Measurements from ENCODE around the gene DNAI2. TPM values are rescaled to one million over a fixed set of nuclear protein-coding genes. Genes with fewer than 3 reads are reported as not detected.

The DNAI2 gene
- total RNA-seq, 1 donor from 2014 or later: not detected

DNA sequence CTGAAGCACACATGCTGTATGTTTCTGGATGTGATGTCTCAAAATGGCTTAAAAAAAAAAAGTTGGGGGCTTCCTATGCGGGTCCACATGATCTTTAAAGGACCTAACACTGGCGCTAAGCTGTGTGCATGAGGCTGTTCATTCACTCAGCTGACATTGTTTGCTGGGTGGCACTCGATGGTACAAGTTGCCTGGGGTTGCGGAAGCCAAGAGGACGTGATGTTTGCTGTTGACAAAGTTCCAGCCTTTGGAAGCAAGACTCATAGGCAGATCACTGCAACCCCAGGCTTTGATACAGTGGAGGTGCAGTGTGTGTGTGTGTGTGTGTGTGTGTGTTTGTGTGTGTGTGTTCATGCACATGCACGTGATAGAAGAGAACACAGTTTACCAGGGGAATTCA is 29.5 kb upstream of the DNAI2 start:
- DNase-seq (ENCODE audit: low read depth): no peak
- no peak overlapping the region for H3K4me3 ChIP-seq (ENCODE audit: low read depth, low read length)
- TF ChIP-seq, protein P1, sequence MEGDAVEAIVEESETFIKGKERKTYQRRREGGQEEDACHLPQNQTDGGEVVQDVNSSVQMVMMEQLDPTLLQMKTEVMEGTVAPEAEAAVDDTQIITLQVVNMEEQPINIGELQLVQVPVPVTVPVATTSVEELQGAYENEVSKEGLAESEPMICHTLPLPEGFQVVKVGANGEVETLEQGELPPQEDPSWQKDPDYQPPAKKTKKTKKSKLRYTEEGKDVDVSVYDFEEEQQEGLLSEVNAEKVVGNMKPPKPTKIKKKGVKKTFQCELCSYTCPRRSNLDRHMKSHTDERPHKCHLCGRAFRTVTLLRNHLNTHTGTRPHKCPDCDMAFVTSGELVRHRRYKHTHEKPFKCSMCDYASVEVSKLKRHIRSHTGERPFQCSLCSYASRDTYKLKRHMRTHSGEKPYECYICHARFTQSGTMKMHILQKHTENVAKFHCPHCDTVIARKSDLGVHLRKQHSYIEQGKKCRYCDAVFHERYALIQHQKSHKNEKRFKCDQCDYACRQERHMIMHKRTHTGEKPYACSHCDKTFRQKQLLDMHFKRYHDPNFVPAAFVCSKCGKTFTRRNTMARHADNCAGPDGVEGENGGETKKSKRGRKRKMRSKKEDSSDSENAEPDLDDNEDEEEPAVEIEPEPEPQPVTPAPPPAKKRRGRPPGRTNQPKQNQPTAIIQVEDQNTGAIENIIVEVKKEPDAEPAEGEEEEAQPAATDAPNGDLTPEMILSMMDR (conservative IDR thresholded peaks at IDR 0.05; ENCODE audit: low read depth, low read length): no peak

DNA sequence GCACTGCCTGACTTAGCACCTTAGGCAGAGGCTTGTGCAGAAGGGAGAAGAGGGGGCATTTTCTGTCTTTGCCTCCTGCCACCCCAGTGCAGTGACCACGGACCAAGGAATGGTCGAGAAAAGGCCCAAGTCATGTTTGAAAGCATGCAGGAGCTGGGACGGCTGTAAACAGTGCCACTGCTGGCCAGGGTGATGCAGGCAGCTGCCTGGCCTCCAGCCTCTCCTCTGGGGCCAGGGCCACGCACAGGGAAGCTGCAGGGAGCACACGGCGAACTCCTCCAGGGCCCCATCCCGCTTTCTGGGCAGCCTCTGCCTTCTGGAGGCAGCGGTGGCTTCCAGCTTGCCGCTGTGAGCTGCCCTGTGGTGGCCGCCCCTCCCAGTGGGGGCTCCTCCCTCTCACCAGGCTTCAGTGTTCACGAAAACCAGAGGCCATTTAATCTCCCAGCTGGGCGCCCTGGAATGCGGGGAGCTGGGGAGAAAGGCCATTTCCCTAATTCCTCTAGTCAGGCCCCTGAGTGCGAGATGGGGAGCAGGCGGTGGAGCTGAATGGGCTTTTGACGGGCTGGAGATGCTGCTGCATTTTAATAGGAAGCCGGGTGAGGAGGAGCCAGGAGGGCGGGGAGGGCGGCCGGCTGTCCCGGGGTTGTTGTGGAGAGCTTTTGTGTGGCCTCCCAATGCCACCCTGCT is 28.7 kb upstream of the DNAI2 start:
- TF ChIP-seq, protein P1 (conservative IDR thresholded peaks at IDR 0.05; ENCODE audit: low read depth, low read length): no peak
- no peak for DNase-seq (ENCODE audit: low read depth)
- H3K4me3 ChIP-seq (ENCODE audit: low read depth, low read length): no peak overlapping the region

DNA sequence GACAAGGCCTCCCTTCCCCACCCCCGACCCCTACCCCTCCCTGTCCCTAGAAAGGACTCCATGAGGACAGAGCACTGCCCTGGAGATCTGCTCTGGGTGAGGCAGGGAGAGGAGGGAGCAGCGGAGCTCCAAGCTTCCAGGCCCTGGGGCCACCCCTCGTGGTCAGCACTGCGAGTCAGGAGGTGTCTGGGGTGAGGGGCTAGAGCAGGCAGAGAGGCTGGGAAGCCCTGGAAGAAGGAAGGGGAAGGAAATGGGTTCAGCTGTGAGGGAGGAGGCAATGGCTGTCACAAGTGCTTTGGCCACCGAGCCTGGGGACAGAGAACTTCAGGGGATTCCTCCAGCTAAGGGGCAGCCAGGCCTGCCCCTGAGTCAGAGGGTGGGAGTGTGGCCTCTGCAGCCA is 28.2 kb upstream of the DNAI2 start:
- TF ChIP-seq, protein P1 (conservative IDR thresholded peaks at IDR 0.05; ENCODE audit: low read depth, low read length): no peak
- H3K4me3 ChIP-seq (ENCODE audit: low read depth, low read length): no peak overlapping the region
- DNase-seq (ENCODE audit: low read depth): no peak

DNA sequence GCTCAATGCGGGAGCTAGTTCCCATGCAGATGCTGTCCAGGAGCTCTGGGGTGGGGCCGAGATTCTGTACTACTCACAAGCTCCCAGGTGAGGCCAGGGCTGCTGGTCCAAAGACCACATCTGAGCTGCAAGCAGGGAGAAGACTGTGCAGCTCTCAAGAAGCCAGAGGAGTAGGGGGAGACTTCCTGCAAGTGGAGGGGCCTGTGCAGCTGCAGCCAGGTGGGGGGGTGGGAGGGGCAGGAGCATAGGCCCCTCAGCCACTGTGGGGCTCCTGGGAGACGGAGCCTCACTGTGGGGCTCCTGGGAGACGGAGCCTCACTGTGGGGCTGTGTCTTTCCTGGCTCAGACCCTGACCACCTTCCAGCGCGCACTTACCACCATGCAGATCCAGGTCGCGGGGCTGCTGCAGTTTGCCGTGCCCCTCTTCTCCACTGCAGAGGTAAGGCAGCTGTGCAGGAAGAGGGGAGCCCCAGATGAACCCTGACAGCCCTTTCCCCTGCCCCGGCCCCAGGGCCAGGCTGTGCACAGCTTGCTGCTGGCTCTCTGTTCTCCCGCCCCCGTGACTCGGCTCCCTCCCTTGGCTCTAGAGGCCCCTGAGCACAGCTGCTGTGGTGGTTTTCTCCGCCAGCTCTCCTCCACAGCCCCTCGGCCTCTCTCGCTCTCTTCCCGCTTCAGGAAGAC is 24.3 kb upstream of the DNAI2 start:
- no peak overlapping the region for H3K4me3 ChIP-seq (ENCODE audit: low read depth, low read length)
- TF ChIP-seq, protein P1 (conservative IDR thresholded peaks at IDR 0.05; ENCODE audit: low read depth, low read length): no peak
- no peak for DNase-seq (ENCODE audit: low read depth)

DNA sequence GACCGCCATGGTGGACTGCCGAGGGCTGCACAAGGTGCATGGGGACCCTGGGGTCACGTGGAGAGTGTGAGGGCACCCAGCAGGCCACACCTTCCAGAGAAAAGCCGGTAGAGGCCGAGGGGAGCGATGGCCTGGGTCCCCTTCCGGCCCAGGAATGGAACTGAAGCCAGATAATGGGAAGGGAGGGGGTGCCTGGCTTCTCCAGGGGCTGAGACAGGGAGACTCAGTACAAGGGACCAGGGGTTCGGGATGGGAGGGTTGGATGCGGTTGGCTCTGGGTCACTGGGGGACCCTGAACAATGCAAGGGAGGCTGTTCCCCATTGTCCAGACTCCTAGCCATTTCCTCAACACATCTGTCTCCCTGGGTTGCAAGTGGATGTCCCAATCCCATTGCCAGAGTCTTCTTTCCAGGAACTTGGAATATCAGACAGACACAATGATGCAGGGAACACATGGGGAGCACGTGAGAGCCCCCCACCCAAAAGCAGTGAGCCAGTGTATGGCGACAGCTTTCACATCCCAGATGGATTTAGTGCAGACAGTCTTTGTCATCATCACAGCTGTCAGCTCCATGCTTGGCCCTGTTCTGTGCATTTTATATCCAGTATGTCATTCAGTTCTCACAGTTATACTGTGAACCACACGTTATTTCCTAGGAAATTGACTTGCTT is 23.6 kb upstream of the DNAI2 start:
- TF ChIP-seq, protein P1 (conservative IDR thresholded peaks at IDR 0.05; ENCODE audit: low read depth, low read length): no peak
- no peak for DNase-seq (ENCODE audit: low read depth)
- no peak overlapping the region for H3K4me3 ChIP-seq (ENCODE audit: low read depth, low read length)

DNA sequence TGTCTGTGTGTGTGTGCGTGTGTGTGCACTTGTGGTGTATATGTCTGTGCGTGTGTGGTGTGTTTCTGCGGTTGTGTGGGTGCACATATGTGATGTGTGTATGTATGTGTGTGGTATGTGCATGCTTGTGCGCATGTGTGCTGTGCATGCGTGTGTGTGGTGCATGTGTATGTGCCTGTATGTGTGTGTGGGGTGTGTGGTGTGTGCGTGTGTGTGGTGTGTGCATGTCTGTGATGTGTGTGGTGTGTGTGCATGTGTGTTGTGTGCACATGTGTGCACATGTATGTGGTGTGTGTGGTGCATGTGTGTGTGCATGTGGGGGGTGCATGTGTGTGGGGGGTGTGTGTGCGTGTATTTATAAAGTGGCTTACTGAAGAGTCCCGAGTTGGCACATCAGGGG is 23.0 kb upstream of the DNAI2 start:
- H3K4me3 ChIP-seq (ENCODE audit: low read depth, low read length): no peak overlapping the region
- TF ChIP-seq, protein P1 (conservative IDR thresholded peaks at IDR 0.05; ENCODE audit: low read depth, low read length): no peak
- DNase-seq (ENCODE audit: low read depth): no peak
